ENCODE results near the gene SYTL2. TPM values are rescaled to one million over a fixed set of nuclear protein-coding genes. Genes with fewer than 3 reads are reported as not detected.

The SYTL2 gene
- total RNA-seq, 1 donor from 2014 or later: 4.7 TPM

DNA sequence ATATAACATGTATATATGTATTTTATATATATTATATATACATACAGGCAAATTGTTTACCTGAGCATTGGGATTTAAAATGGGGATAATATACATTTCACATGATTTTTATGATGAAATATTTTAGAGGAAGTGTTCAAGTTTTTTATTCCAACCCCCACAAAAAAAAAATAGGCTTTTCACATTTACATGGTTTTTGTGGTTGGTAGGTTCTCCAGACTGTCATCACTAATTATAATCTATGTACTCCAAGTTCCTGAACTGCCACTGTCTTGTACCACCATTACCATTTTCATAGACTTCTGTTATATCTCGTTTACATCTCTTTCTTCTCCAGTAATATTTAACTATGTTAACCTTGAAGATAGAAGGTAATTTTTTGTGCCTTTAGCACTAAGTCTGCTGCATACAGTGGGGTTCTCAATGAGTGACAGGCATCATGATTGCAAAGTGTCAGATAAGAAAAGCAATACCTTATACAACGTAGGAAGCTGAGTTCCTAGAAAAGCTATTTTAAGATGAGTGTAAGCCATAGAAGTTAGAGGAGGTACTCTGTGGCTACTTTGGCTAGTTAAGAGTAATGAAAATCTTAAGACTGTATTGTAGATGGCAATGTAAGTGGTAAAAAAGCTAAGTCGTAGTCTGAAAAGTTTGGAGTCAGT, 158.0 kb downstream of the SYTL2 start:
- Mint-ChIP-seq H3K4me3 (ENCODE audit: low read depth) (no peak overlapping the region), H3K9me3 (ENCODE audit: low read depth) (no peaks in the 10 kb centered on the region), H3K36me3 (ENCODE audit: insufficient read depth) (peaks cover 6% of the 10 kb centered on the region), H3K27me3 (no peaks in the 10 kb centered on the region), H3K4me1 (ENCODE audit: low read depth) (peaks cover 10% of the 10 kb centered on the region), H3K27ac (no peak overlapping the region)
- TF ChIP-seq, protein P1, sequence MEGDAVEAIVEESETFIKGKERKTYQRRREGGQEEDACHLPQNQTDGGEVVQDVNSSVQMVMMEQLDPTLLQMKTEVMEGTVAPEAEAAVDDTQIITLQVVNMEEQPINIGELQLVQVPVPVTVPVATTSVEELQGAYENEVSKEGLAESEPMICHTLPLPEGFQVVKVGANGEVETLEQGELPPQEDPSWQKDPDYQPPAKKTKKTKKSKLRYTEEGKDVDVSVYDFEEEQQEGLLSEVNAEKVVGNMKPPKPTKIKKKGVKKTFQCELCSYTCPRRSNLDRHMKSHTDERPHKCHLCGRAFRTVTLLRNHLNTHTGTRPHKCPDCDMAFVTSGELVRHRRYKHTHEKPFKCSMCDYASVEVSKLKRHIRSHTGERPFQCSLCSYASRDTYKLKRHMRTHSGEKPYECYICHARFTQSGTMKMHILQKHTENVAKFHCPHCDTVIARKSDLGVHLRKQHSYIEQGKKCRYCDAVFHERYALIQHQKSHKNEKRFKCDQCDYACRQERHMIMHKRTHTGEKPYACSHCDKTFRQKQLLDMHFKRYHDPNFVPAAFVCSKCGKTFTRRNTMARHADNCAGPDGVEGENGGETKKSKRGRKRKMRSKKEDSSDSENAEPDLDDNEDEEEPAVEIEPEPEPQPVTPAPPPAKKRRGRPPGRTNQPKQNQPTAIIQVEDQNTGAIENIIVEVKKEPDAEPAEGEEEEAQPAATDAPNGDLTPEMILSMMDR (IDR thresholded peaks at IDR 0.05; ENCODE audit: unreplicated experiment): no peak
- no peak for DNase-seq (ENCODE audit: low spot score, unreplicated experiment)

DNA sequence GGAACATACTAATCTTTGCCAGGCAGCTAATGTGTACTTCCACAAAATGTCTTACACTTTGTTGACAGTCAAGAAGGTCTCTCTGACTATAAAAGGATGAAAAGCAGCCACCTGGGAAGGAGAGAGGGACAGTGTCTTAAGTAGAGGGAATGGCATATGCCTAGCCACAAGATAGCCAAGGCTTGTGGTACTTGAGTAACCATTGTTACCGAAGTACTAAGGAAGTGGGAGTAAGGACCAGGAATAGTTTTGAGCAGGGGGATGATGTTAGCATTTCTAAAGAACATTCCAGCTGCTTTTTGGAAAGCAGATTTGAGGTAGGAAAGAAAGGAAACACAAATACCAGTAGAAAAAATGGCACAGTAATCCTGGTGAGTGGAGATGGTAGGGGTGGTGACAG, 159.8 kb downstream of the SYTL2 start:
- TF ChIP-seq, protein P1 (IDR thresholded peaks at IDR 0.05; ENCODE audit: unreplicated experiment): no peak
- H3K4me3 Mint-ChIP-seq (ENCODE audit: low read depth): no peak overlapping the region
- DNase-seq (ENCODE audit: low spot score, unreplicated experiment): no peak
- no peaks in the 10 kb centered on the region for H3K27me3 Mint-ChIP-seq
- H3K9me3 Mint-ChIP-seq (ENCODE audit: low read depth): no peaks in the 10 kb centered on the region
- no peak overlapping the region for H3K27ac Mint-ChIP-seq
- H3K36me3 Mint-ChIP-seq (ENCODE audit: insufficient read depth): peaks cover 3% of the 10 kb centered on the region
- H3K4me1 Mint-ChIP-seq (ENCODE audit: low read depth): peaks cover 16% of the 10 kb centered on the region

DNA sequence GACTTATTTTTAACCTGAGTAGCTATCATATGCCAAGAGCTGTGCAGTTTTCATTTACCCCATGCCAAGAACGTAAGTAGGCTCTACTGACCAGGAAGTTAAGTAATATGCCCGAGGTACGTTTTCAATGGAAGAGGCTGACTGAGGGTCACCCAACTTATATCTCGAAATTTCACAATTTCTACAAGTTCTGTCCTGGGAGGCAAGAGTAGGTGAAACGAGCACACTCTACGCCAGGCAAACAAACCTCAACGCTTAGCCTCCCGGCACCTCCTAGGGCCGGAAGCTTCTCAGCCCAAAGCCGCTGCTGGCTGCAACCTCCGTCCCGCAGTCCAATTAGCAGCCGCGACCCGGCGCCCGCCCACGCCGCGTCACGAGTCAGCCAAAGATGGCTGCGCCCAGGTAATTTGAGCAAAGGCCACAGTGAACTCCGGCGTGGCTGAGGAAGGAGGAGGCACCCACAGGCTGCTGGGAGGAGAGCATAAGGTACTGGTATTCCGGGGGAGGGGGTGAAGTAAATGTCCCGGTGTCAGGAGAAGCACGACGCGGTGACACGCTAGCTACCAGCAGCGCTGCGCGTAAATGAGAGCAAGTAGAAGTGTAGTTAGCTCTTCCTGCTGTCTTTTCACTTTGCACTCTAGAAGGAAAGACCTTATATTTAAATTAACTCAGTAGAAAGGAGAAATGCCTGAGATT, 163.2 kb downstream of the SYTL2 start, which contains the start of gene TMEM126A:
TMEM126A (plus strand) TSS at position 364 of the 696 bp plus-strand sequence. CDS start 2,289 bp downstream, outside the sequence.
- peak within 1 kb of the TSS; percentile 96 for H3K4me3 Mint-ChIP-seq (ENCODE audit: low read depth)
- peak within 1 kb of the TSS; percentile 98 for H3K27ac Mint-ChIP-seq
- DNase-seq (ENCODE audit: low spot score, unreplicated experiment): peak; percentile 83
- peaks cover 3% of the 10 kb centered on the region for H3K36me3 Mint-ChIP-seq (ENCODE audit: insufficient read depth)
- H3K9me3 Mint-ChIP-seq (ENCODE audit: low read depth): no peaks in the 10 kb centered on the region
- peaks cover 8% of the 10 kb centered on the region for H3K27me3 Mint-ChIP-seq
- TF ChIP-seq, protein P1 (IDR thresholded peaks at IDR 0.05; ENCODE audit: unreplicated experiment): no peak
- peaks cover 16% of the 10 kb centered on the region for H3K4me1 Mint-ChIP-seq (ENCODE audit: low read depth)

DNA sequence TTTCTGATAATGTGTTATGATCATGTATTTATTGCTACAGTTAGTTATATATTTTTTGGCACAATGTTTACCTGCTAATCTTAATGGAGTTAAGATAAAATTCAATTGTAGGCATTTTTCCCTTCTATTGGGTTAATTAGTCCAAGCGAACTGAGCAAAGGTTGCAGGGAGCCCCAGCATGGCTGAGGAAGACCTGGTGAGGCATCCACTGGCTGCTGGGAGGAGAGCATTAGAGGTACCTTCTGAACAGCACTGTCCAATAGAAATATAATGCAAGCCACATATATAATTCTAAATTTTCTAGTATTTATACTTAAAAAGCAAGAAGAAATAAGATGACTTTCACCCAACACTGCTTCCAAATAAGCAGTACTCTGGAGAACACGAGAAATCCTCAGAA, 163.9 kb downstream of the SYTL2 start:
- Mint-ChIP-seq H3K27me3 (peaks cover 12% of the 10 kb centered on the region), H3K9me3 (ENCODE audit: low read depth) (no peaks in the 10 kb centered on the region), H3K27ac (peak overlapping the region; percentile 98), H3K4me3 (ENCODE audit: low read depth) (peak overlapping the region; percentile 96), H3K36me3 (ENCODE audit: insufficient read depth) (peaks cover 3% of the 10 kb centered on the region), H3K4me1 (ENCODE audit: low read depth) (peaks cover 16% of the 10 kb centered on the region)
- no peak for DNase-seq (ENCODE audit: low spot score, unreplicated experiment)
- TF ChIP-seq, protein P1 (IDR thresholded peaks at IDR 0.05; ENCODE audit: unreplicated experiment): no peak

Other genes with a start within 250 kb of the SYTL2 start
- 1.5 and 2.4 TPM in 2 replicates for gene DLG2, start 183.8 kb downstream of the SYTL2 start, total RNA-seq
- 36.4 and 37.8 TPM in 2 replicates for gene TMEM126B, start 182.5 kb downstream of the SYTL2 start, total RNA-seq
- gene TMEM126A, start 163.2 kb downstream of the SYTL2 start, total RNA-seq: 22.0 and 25.8 TPM in 2 replicates
- 66.3 and 66.7 TPM in 2 replicates for gene CREBZF, start 146.0 kb downstream of the SYTL2 start, total RNA-seq
- not detected in 2 replicates for gene CCDC89, start 124.9 kb downstream of the SYTL2 start, total RNA-seq
- not detected in 2 replicates for gene CCDC83, start 44.2 kb upstream of the SYTL2 start, total RNA-seq

Measured in progenitor cell of endocrine pancreas (in vitro differentiated cells).